DMS 273 (cell line): ENCODE results near the gene ELMO1.

Experiments used
- DNase-seq: peaks from one replicate; lab custom pipeline; 2025; ENCODE audit not compliant: unreplicated experiment; lab: John Stamatoyannopoulos, UW

The ELMO1 gene

DNA sequence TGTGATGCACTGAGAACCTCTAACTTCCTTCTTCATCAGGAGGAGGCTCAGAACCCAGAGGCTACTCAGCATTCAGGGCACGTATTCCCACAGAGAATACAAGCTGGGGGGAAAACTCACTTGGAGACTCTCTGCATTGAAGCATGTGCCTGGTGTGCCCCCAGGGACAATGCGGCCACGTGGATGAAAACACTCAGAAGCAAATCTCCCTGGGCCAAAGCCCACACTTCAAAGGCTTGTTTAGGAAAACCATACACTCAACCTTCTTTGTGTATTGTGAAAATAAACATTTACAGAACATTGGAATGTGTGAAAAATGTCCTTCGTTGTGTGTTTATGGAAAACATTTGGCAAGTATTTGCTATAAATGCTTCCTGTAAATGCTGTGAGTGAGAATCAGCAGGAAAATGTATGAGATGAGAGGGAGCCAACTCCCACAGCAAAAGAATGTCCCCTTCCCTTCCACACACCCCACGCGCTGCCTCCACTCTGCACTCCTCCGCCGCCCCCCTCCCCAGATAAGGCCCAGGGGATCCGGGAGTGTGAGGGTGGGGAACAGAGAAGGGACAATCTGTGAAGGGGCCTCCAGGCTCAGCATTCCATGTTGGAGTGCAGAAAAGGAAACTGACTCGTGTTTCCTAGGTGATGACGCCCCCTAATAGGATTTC, 339.5 kb downstream of the ELMO1 start:
- no peak for DNase-seq

DNA sequence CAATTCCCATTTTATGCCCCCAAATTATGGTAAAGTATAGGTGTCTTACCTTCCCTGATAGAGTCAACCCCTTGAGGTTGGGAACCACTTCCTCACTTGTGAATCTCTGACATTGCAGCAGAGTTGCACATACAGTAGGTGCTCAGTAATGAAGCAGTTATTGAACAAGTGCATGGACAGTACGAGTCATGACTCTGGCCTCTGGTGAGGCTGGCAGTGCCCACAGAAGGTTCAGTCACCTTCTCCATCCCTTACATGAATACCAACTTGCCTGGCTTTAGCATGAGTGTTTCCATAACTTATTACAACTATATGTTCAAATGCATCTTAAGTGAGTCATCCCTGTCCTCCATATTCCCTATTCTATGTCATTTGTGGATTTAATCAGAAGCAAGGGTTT, 340.0 kb downstream of the ELMO1 start:
- no peak for DNase-seq

DNA sequence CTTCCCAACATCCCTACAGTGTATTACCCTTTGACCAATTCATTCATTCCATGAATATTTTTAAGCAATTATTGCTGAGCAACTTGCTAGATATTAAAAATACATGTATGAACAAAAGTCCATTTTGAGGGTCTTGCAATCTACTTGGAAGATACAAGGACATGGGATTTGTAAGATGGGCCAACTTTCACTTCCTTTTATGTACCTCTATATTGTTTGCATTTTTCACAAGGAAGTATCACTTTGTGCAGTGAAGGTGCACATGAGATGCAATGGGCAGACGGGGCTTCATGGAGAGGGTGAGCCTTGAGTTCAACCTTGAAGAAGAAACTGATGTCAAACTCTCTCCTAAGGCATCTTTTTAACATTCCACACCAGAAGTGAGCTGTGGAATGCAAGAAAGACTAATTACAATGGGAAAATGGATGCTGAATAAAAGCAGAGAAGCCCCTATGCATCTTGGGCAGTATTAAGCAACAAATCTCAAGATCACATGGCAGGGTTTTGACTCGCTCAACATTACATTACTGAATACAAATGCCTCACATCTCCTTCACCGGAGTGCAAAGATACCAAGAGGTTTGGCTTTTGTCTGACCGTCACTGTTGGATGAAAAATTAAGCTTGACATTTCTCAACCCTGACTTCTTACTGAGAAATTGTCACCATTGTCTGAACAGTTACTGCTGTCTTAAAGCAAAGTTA, 341.5 kb downstream of the ELMO1 start:
- no peak for DNase-seq

DNA sequence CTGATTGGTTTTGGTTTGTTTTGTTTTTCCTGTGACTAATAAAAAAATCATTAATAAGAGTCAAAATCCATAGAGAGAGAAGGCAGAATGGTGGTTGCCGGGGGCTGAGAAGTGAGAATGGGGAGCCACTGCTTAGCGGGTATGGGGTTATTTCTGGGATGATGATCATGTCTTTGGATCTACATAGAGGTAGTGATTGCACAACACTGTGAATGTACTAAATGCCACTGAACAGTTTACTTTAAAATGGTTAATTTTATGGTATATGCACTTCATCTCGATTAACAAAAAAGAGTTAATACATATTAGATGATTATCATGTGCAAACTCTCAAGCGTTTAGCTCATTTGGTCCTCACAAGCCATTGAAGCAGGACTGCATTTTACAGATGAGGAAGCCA, 342.9 kb downstream of the ELMO1 start:
- no peak for DNase-seq

DNA sequence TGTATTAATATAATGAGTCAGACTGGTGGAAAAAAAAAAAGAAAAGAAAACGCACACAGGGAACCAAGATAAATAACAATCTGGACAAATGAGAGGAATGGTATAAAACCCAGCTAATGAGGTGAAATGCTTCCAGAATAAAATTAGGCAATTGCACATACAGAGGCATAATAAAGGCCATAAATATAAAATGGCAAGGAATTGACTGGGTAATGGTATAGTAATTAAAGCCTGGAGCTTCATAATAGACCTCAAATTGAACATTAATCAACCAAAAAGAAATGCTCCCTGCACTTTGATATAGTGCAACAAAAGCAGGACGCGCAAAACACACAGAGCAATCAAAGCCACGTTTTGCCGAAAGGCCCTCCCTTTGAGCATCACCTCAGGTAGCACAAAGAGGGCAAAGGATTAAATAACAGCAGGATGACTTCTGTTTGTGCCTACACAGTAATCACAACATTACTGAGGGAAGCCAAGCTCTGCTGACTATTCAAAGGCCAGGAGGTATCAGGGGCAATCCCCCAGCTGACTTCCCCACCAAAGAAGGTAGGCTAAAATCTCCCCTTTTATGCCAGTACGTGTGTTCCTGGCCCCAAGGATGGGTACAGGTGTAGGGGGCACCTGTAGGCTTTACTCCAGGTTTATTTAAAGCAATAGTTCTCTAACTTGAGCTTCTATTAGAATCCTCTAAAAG, 343.7 kb downstream of the ELMO1 start:
- DNase-seq = no peak

DNA sequence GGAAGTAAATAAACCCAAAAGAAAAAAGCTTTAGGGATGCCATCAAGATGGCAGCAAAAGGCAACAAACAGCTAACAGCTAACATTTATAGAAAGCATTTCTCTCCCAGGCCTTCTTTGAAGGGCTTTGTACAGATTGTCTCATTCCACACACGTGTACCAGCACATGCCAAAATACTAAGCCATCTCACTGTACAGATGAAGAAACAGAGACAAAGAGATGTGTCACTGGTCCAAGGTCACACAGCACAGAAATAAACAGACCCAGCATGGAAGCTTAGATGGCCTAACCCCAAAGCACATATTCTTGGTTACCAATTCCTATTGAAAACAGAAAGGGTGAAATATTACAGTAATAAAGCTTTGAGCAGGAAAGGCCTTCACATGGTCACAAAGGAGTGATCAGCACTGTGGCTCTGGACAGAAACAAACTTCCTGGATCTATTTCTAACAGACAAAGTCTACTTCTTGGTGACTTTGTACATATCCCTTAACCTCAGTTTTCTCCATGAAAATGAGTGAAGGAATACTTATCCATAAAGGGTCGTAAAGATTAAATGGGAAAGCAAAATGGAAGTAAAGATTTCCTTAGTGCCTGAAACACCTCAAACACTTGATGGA, 346.0 kb downstream of the ELMO1 start:
- no peak for DNase-seq

DNA sequence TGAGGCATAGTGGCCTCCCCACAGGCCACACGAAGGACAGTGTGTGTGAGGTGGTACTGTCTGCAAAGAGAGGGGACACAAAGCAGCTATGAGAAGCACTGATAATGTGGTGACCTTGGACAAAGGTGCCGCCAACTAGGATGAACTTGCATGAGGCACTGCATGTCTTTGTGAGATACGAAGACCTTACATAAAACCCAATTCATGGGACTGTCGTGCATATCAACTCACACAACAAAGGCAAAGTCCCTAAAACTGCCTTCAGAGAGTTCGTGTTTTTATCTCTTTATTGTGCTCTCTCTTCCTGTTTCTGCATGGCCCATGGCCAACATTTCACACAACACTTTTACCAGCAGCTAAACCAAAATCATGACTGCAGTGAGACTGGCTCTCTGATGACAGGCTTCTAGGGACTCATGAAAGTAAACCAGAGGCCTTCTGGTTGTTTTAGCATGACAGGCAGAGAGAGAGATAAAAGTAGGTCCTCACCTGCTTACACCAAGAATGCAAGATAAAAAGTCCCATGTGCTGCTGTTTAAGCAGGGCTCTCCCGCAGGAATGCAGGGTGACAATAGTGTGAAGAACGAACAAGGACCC, 347.8 kb downstream of the ELMO1 start:
- no peak for DNase-seq

DNA sequence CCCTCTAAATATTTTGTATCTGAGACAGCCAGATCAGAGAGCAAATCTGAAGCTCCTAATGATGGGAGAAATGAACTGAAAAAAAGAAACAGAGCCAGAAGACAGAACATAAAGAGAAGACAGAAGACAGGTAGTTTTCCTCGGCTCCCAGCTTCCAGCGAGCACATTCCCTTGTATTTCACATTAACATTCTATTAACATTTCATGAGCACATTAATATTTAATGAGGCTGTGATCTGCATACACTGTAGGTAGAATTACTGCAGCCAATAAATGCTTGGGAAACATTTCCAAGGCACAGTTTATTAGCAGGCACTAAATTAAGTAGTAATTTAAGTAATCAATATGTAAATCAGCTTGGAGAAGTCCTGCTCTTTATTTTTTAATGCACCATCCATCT, 349.9 kb downstream of the ELMO1 start:
- DNase-seq = no peak

DNA sequence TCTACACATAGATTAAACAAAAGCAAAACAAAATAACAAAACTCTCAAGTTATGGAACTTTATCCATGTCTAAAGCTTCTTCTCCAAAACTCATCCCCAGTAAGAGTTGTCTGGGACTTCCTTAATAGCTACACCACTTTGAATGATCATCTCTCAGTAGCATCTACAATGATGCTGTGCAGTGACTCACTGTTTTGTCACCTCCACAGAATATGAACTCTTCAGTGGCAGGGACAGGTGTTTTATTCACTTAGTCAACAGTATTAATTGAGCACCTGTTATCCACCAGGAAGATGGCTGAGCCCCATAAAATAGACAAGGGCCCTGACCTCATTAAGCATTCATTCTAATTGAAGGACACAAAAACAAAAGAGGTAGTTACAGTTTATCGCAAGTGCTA, 350.7 kb downstream of the ELMO1 start:
- DNase-seq = no peak

DNA sequence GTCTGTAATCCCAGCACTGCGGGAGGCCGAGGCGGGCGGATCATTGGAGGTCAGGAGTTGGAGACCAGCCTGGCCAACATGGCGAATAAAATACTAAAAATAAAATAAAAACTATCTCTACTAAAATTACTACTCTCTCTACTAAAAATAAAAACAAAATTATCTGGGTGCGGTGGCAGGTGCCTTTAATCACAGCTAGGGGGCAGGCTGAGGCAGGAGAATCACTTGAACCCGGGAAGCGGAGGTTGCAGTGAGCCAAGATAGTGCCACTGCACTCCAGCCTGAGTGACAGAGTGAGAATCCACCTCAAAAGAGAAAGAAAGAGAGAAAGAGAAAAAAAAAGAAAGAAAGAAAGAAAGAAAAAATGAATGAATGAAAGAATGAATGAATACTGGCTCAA, 351.4 kb downstream of the ELMO1 start:
- no peak for DNase-seq

DNA sequence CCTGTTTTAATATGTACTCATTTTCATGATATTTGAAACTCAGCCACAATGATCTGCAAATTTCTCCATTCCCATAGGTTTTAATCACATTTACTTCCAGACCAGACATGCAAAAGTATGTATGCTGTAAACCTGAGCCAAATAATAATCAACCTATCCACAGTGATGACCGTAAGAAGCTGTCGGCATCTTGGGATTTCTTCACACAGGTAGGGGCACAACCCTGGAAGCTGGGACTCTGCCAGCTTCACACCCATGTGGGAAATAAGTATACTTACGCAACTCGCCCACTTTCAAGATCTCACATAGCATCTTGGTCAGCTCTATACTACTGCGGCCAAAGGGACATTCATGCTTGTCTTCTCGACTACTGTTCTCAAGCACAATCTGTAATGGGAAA, 352.3 kb downstream of the ELMO1 start:
- DNase-seq = no peak

DNA sequence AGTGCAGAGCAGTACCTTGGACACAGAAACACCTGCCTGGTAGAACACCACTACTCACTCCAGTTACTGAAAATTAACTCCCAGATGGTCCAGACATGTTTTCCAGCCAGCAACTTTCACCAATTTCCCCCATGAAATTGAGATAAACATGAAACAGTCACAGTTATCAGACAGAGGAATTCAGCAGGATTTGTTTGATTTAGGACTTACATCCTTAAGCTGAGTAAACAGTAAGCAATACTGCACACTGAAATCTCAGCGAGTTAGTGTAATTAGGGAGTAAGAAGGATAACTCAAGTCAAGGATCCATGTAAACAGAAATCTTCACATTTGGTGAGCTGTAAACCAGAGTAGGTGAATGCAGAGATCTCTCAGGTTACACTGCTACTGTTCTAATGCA, 353.5 kb downstream of the ELMO1 start:
- no peak for DNase-seq

DNA sequence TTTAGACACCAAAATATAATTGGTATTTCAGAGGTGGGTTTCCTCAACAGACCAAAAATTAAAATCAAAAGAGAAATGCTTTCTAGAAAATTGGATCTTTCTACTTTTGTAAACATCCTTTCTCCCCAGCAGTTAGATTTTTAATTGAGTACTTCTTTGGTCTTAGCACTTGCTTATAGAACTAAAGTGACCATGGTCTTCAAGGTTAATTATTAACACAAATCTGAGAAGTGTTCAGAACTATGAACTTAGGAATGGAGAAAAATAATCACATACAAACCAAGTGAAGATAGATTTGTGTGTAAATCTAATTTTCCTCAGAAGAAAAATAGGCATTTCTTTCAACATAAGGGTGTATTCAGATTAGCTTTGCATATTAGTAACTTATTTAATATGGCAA, 355.4 kb downstream of the ELMO1 start:
- no peak for DNase-seq

DNA sequence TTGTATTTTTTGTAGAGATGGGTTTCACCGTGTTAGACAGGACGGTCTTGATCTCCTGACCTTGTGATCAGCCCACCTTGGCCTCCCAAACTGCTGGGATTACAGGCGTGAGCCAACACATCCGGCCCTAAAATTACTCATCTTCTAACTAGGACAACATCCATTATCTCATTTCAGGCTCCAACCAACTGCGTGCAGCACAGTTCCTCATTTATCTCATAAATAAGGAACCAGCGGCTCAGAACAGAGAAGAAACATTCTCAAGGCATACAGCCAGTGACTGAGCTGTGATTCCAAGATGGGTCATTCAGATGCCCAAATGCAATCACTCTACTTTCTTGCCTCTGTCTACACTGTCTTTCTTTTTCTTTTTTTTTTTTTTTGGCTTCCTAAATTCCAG, 356.1 kb downstream of the ELMO1 start:
- DNase-seq = no peak

DNA sequence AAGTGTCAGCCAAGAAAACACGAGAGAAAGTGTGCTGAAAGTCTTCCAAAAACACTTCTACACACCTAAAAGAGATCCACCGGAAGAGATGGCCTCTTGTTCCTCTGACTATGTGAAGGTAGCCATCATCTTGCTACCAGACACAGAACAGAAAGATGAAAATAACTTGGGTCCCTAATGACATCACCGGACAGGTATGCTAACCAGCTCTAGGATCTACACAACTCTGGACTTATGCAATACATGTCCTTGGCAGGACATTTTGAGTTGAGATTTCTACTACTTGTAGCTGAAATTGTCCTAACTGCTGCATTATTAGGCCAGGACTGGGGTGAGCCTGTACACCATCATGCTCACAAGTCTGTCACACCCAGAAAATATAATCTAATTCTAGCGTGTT, 358.7 kb downstream of the ELMO1 start:
- no peak for DNase-seq

DNA sequence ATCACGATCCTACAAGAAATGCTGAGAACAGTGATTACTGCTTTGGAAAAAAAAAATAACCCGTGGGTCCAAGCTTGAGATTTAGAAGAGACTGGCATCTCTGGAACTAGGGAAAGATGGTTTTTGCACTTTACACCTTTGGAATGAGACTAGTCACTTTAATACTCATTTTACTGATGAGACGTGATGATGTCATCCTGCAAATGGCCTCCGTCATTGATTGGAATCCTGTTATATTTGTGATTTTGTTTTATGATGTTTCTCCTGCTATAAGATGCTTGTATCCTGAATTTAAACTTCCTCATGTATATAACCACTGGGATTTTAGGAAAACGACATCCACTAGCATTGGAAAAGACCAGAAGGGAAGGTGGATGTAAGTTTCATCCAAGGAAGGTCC, 363.1 kb downstream of the ELMO1 start:
- DNase-seq = no peak

DNA sequence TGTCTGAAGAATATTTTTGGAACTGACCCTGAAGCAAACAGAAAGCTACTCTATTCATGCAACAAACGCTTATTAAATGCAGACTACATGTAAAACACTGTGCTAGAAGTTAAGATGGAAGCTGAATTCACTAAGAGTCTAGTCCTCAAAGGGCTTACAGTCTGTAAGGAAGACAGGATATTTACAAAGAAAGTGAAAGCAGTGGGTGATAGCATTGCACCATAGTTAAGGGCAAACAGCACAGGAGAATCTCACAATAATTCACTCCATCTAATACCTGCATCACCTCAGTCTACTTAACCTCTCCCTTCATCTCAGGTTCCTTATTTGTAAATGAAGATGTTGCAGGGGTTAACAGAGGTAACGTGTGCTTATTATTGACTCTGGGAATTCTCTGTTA, 364.4 kb downstream of the ELMO1 start:
- no peak for DNase-seq

DNA sequence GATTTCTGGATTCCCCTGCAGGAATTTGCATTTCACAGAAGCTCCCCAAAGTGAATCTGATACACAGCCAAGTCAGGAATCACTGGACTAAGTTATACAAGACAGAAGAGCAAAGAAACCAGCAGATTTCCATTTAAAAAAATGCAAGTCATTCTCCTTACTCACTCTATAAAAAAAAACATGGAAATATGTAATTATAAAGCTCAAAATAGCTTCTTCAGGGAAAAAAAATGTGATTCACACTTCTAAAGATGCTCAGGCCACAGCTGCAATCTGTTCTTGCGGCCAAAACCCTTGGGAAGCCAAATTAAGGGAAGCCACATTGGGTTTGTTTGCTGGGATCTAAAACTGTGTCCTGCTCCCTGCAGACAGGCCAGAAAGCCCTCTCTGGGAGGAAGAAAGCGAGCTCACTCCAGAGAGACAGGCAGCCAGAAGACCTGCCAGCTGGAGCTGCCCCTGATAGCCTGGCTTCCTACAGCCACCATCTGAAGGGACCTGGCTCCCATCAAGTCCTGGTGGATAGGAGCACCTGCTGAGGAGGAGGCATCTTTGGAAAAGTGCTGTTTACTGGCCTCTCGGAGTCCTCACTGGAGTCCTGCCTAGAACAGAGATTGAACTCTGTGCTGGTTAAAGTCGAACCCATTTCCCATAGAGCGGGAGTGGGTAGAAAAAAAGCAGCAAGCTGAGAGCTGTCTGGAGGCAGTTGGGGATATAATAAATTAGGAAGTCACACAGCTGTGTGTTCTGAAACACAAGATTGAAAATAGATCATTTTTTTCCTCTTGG, 365.2 kb downstream of the ELMO1 start:
- DNase-seq = peak; percentile 27

DNA sequence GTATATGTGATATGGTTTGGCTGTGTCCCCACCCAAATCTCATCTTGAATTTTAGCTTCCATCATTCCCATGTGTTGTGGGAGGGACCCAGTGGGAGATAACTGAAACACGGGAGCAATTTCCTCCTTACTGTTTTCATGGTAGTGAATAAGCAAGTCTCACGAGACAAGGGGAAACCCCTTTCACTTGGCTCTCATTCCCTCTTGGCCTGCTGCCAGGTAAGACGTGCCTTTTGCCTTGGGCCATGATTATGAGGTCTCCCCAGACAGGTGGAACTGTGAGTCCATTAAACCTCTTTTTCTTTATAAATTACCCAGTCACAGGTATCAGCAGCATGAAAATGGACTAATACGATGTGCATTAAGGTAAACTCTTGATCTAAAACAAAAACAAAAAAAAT, 367.2 kb downstream of the ELMO1 start:
- DNase-seq = peak; percentile 53

DNA sequence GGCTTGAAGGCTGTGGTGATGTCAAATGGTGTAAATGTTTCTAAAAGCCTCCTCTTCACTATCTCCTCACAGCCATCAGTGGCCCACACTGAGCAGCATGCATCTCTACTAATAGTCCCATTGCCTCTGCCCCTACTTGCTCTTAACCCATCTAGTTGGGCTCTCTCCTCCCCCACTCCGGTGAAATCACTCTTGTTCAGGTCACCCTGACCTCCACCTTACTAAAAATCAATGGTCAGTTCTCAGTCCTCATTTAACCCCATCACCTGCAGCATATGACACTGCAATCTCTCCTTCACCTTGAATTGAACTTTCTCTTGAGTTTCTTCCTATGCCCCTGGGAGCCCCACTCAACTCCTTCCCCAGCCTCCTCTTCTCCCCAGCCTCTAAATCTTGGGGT, 369.2 kb downstream of the ELMO1 start:
- no peak for DNase-seq

DNA sequence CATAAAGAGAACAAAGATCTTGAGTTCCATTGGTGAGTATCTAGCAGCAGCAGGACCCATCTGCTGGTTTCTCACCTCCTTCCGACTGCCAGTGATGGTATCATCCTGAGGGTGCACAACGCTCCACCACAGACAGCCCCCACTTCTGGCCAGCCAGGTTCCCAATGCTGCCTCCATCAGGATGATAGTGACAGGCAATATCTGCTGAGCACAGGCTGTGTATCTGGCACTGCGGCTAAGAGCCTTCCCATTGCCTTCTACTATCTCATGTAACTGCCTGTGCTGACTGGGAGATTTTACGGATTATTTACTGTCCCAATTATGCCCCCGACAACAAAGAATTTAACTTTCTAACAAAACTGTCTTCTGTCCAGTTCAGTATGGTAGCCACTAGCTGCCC, 372.0 kb downstream of the ELMO1 start:
- peak; percentile 79 for DNase-seq
